ENCODE data around the gene NHLRC4. TPM values are rescaled to one million over a fixed set of nuclear protein-coding genes. Genes with fewer than 3 reads are reported as not detected.

NHLRC4 gene
- total RNA-seq, 1 donor from 2014 or later: 2.7 TPM

- TF ChIP-seq CTCF (IDR thresholded peaks at IDR 0.05): no peak
- intact Hi-C loops (cut with DNase I): no loop called here
- ATAC-seq (no peak), DNase-seq (no peak)
- H3K27me3 ChIP-seq (ENCODE audit: low read depth): peaks cover 47% of the 10 kb centered on the region
- peaks cover 4% of the 10 kb centered on the region for H3K36me3 ChIP-seq
- no peak overlapping the region for H3K27ac ChIP-seq
- H3K4me1 ChIP-seq: no peaks in the 10 kb centered on the region
- no peaks in the 10 kb centered on the region for H3K9me3 ChIP-seq
- no peak overlapping the region for H3K4me3 ChIP-seq
Measured at GRCh38 chr16:558298-559020, 8.3 kb upstream of the NHLRC4 start.

- Histone ChIP-seq H3K9me3 (no peaks in the 10 kb centered on the region), H3K4me1 (no peaks in the 10 kb centered on the region), H3K4me3 (no peak overlapping the region), H3K27me3 (ENCODE audit: low read depth) (peaks cover 47% of the 10 kb centered on the region), H3K27ac (no peak overlapping the region), H3K36me3 (no peaks in the 10 kb centered on the region)
- no peak for ATAC-seq
- intact Hi-C loops (cut with DNase I): no loop called here
- DNase-seq: no peak
- no peak for TF ChIP-seq CTCF (IDR thresholded peaks at IDR 0.05)
Measured at GRCh38 chr16:559021-559380, 7.8 kb upstream of the NHLRC4 start.

GRCh38 chr16:559411-560203 is 7.2 kb upstream of the NHLRC4 start:
- Histone ChIP-seq H3K4me3 (no peak overlapping the region), H3K9me3 (no peaks in the 10 kb centered on the region), H3K36me3 (no peaks in the 10 kb centered on the region), H3K27ac (no peak overlapping the region), H3K27me3 (ENCODE audit: low read depth) (peaks cover 47% of the 10 kb centered on the region), H3K4me1 (no peaks in the 10 kb centered on the region)
- no peak for ATAC-seq
- no peak for DNase-seq
- intact Hi-C loops (cut with DNase I): no loop called here
- no peak for TF ChIP-seq CTCF (IDR thresholded peaks at IDR 0.05)

GRCh38 chr16:560204-560700 is 6.6 kb upstream of the NHLRC4 start, which contains the start of gene PRR35:
Gene PRR35, plus strand, starts transcription at chr16:560394. Its CDS starts 2,901 bp downstream, at chr16:563295.
- H3K27me3 ChIP-seq (ENCODE audit: low read depth): peaks cover 47% of the 10 kb centered on the region
- no peak for TF ChIP-seq CTCF (IDR thresholded peaks at IDR 0.05)
- no peaks in the 10 kb centered on the region for H3K4me1 ChIP-seq
- H3K4me3 ChIP-seq: no peak within 1 kb of the TSS
- no peaks in the 10 kb centered on the region for H3K36me3 ChIP-seq
- no peaks in the 10 kb centered on the region for H3K9me3 ChIP-seq
- intact Hi-C loops (cut with DNase I): no loop called here
- no peak for ATAC-seq
- no peak within 1 kb of the TSS for H3K27ac ChIP-seq
- DNase-seq: no peak

- ATAC-seq: no peak
- no peak for DNase-seq
- Histone ChIP-seq H3K4me3 (no peak overlapping the region), H3K27ac (no peak overlapping the region), H3K27me3 (ENCODE audit: low read depth) (peaks cover 47% of the 10 kb centered on the region), H3K4me1 (peaks cover 3% of the 10 kb centered on the region), H3K36me3 (no peaks in the 10 kb centered on the region), H3K9me3 (no peaks in the 10 kb centered on the region)
- TF ChIP-seq CTCF (IDR thresholded peaks at IDR 0.05): no peak
- intact Hi-C loops (cut with DNase I): no loop called here
Measured at GRCh38 chr16:560701-561412, 5.9 kb upstream of the NHLRC4 start.
